HG03439 (cell line): ENCODE measurements around the gene SPEF1.

Experiments used
- ATAC-seq: cut with Tn5 transposase; IDR thresholded peaks from one replicate; pipeline ENCODE4 v1.9.1; 2021; ENCODE audit warnings: mild to moderate bottlenecking, moderate library complexity; ENCODE audit not compliant: unreplicated experiment

Gene SPEF1

DNA sequence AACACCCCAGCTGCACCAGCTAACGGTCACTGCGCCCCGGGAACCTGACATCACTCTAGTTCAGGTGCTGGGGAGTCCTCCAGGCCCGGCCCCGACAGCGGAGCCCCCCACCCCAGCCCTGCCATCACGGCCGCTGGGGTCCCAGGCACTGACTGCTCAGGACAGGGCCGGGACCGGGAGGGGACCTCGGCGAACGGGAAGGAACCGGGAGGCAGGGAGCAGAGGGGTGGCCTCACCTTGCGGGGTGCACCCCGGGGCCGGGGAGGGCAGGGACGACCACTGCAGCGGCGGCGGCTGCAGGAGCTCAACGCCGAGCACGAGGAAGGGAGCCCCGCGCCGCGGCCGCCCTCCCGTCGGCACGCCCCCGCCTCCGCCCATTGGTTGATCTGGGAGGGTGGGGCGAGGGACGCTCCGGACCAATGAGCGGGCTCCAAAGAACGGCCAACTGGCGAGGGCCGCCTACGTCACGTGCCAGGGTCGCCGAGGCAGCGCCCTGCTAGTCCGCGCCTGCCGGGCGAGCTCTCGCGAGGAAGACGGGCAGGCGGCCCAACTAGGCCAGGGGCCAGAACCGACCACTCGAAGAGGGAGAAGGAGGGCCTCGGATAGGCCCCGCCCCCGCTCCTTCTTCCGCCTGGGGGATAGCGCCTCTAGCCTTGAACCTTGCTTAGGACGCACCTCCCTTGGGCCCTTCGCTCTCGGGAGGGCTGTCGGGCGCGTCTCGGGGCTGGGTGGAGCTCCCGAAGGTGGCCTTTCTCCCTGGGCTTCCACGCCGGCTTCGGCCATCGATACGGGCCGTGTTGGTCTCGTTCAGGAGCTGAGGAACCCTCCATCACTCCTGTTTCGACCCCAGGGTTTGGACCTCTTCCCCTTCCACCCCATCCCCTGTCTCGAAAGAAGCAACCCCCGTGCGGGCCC is 13.6 kb downstream of the SPEF1 start, which contains the start of gene ADISSP:
Gene ADISSP, minus strand, starts transcription at position 327 of the 915 bp plus-strand sequence. CDS start 7,653 bp downstream, outside the sequence.
- peak; percentile 90 for ATAC-seq

DNA sequence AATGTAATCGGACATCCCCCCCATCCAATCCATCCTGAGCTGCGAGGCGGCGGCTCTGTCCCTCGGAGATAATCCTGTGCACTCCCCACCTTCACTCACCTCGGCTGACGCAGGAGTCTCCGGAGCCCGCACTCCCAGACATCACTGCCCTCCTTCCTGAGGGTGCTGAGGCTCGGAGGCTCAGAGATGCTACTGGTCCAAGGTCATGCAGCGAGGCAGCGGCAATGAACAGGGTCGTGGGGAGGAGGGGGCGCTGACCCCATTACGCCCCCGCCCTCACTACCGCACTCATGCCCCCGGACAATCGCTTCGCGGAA is 14.2 kb downstream of the SPEF1 start:
- ATAC-seq = no peak

DNA sequence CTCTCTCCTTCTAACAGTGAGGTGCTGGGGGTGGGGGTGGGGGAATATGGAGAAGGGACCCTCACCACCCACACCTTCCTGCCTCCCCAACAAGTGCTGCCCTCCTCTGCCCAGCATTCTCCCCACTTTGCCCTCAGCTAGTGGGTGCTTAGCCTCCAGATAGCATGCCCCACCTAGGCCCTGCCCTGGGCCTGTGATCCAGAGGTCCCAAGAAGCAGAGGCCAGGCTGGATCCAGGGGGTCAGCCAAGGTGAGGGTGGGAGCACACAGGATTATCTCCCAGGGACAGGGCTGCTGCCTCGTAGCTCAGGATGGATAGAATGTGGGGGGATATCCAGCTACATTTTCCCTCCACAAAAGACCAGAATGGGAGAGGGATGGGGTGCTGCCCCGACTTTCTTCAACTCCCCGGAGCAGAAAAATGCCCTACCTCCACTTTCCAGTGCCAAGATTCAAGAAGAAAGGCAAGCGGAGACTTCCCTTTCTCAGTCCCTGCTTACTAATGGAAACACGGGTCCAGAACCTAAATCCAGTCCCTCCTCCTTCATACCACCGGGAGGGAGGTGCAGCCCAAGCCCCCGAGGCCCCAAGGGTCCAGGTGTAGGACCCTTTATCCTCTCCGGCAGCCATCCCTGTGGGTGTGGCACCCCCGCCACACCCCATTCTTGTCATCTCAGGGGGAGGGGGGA is 14.7 kb downstream of the SPEF1 start:
- no peak for ATAC-seq

DNA sequence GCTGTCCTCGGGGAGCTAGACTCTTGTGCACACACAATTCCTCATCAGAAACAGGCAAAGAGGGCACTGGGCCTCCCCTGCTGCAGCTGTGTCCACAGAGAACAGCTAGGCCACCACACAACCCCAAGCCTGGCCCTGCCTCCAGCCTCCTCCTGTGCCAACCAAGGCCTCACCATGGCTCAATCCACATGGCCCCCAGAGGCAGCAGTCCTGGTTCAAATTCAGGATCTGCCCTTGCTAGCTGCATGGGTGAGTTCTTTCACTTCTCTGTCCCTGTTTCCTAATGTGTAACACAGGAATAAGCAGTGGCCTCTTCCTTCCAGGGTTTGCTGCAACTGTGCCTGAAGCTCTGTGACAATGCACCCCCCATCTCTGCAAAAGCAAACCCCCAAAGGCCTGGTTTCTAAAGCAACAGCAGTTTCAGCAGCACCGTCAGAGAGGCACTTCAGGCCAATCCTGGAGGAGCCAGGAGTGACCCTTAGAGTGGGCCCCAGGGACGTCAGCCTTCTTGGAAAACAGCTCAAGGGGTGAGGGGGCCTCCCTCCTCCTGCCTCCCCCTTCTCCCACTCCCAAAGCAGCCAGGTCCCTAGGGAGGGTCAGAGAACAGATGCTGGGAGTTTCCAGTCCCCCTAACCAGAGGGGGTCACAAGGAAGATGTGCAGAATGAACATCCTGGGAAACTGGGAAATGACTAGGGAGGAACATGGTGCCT is 15.9 kb downstream of the SPEF1 start:
- ATAC-seq = no peak

DNA sequence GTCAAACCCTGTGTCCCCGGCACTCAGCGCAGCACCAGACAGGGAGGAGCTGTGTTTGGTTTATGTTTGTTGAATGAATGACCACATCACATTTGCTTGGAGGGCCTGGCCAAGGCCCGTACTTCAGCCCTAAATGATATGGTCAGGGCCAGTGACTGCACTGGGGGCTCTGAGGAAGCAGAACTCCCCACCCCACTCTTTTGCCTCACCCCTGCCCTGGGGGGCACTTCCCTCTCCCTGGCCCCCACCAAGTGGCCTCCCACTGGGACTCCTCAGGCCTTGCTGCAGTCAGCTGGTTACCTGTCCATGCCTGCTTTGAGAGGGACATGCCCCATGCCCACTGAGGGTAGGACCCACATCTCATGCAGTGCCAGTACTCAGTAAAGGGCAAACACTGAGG is 16.6 kb downstream of the SPEF1 start:
- no peak for ATAC-seq

DNA sequence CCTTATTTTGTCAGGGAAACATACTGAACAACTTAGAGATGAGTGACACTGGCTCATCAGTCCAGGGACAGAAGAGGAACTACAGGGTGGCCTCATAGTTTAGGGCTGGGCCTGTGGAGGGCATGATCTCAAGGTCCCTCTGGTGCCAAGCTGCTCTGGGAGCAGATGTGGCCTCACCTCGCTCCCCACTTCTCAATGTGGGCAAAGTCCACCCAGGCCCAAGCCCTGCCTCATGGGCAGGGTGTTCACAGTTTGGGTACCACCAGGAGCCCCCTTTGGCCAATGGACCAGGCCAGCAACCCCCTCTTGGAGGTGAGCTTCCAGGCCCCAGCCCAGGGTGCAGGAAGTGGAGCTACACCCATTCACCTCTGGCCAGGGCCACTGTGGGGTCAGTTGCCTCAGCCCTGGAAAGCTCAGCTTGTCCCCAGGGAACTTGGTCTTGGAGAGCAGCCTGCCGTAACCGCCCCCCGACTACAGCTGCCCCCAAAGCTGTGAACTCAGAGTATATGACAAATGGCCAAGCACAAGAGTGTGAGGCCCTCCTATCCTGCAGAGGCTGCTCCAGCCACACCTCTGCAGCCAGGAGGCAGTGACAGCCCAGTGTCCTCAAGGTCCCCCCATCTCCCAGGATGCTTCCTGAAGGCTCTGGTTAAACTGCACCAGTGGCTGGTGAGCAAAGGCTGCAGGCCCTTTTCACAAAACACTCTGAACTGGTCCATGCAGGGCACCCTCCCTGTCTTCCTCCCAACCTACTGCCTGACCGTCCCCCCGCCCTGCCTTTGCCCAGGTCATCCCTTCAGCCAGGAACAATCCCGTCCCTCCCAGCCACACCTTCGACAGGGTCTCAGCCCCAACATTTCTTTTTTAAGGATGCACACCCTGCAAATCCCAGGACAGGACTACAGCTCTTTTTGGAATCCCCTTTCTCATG is 17.3 kb downstream of the SPEF1 start:
- ATAC-seq = no peak

DNA sequence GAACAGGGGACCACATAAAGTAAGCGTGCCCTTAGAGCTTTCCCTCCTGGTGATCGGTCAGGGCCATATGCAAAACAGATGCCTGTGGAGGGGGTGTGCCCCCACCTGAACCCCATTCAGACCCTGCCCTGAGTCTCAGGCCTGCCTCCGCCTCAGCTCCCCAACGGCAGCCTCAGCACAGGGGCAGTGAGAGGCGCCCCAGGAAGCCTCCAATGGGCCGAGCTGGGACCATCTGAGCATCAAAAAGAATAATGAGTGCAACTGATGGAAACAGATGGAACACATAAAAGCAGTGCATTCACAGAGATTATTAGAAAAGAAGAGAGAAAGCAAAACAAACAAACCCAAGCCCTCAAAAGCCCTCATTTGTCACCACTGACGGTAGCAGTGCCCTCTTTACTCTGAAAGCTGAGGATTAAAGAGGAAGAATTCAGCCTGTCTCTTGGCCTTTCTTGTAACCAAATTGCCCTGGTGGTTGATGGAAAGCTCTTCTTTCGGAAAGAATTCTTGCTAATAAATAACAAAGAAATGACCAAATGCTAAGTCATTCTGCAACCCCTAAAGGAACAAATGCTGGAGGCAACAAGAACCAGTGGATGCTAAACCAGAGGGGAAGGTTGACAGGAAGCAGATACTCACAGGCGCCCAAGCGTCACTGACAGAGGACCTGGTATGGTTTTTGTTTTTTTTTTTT is 20.4 kb downstream of the SPEF1 start:
- no peak for ATAC-seq

DNA sequence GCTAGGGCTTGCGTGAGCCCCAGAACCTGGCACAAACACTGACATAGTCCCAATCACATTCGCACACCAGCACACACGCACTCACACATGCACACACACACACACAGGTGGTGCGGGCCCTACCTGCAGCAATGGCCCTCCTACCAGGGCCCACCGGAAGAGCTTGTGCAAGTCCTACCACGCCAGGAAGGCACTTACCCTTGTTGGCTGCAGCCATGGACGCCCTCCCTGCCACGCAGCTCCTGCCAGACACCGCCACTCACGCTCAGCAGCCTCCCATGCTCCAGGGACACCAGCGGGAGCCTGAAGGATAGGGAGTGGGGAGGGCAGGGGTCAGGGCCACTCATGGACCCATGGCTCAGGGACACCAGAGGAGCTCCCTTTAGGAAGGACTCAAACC is 21.4 kb downstream of the SPEF1 start:
- no peak for ATAC-seq

DNA sequence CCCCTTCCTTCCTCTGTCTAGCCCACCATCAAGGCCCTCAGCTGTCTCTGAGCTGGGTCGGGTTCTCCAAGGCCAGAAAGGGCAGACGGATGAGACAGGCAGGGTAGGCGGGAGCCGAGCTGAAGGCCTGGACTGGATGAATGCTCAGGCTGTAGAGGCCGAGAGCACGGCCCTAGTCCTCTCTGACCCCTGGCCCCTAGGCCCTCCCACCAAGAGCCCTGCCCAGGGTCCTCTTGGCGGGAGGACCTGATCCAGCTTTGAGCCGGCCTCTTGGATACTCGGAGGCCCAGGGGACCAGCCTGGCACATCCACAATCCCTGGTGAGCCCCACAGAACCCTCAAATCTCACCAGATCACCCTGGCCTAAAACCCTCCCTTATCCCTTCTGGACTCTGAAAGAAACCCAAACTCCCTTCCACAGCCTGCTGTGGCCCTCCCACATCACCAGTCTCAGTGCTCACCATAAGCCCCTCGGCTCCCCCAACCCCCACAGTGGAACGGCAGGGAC is 21.9 kb downstream of the SPEF1 start:
- no peak for ATAC-seq

DNA sequence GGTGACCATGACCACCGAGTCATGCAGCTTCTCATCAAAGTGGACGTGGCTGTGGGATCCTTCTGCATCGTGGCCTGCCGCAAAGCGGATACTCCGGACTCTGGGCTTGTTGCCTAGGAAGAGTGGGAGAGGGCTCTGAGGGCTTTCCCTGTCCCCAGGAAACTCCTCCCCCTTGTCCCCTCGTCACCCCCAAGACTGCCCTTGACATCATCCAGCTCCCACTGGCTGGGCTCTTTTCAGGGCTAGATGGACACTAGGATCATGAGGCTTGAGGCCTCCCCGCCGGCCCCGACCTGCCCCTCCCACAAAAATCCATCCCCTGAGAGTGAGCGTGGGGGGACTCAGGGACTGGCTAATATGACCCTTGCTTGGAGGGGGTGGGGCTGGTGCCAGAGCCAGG is 22.7 kb downstream of the SPEF1 start:
- no peak for ATAC-seq

DNA sequence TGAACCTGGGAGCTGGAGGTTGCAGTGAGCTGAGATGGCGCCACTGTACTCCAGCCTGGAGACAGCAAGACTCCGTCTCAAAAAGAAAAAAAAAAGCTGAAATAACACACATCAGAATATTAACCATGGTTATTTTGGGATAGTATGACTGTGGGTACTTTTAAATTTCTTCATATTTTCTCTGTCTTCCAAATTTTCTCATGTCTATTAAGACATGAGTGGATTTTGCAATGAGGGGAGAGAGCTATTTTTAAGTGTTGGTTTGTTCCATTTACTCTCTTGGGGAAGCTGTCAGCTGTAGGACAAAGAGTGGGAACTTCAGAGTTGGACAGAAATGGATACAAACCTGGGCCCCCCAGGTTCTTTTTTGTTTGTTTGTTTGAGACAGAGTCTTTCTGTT is 24.0 kb downstream of the SPEF1 start:
- ATAC-seq = no peak

DNA sequence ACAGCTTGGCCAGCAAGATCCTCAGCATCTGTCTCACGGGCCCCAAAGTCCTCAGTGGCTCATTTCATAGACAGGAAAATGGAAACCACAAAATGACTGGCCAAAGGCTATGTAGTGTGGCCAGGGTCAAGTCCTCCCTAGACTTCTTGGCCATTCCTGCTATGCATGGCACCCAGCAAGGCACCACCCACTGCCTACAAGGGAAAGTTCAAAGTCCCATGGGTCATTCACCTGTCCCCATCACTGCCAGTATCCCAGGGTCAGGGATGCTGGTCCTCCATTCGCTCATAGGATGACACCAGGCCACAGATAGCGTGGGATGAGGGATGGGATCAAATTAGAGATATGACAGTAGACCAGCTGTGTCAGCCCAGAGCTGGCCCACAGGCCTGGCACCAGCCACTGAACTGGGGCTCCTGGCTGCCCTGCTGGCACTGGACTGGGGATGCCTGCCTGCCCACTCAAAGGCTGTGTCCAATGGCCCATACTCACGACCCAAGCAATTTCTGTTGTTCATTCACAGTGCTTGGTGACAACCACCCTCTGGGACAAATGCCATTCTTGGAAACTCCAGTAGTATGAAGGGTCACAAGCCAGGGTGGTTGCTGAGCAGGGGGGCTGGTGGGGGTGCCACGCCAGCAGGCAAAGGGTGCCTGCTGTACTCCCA is 25.3 kb downstream of the SPEF1 start:
- ATAC-seq = no peak

DNA sequence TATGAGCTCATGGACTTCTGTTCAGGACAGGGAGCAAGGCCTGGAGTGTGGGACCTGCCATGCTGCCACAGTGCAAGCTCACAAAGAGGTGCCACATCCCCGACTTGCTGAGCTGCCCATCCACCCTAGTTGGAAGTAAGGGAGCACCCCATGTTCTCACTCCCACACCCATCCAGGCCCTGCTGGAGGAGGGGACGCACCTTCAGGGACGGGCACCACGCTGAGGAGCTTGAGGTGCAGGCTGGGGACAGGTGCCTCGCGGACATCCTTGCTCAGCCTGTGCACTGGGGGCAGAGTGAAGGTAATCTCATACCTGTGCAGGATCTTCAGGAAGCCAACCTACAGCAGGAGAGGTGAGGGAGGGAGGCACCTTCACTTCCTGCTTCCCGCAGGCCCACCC is 26.0 kb downstream of the SPEF1 start:
- ATAC-seq = no peak

DNA sequence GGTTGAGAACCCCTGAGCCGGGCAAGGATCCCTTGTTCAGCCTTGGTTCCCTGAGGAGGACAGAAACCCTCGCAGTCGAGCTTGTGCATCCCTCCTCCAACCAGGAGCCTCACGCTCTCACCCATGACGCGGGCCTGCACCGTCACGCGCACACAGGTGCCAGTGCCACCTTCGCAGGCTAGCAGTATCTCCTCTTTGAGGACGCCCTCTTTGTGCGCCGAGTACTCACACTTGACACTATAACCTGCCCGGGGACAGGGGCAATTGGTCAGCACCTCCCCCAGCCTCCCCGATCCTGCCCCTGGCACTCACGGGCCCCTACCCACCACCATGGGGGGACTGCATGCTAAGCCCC is 27.0 kb downstream of the SPEF1 start:
- no peak for ATAC-seq

DNA sequence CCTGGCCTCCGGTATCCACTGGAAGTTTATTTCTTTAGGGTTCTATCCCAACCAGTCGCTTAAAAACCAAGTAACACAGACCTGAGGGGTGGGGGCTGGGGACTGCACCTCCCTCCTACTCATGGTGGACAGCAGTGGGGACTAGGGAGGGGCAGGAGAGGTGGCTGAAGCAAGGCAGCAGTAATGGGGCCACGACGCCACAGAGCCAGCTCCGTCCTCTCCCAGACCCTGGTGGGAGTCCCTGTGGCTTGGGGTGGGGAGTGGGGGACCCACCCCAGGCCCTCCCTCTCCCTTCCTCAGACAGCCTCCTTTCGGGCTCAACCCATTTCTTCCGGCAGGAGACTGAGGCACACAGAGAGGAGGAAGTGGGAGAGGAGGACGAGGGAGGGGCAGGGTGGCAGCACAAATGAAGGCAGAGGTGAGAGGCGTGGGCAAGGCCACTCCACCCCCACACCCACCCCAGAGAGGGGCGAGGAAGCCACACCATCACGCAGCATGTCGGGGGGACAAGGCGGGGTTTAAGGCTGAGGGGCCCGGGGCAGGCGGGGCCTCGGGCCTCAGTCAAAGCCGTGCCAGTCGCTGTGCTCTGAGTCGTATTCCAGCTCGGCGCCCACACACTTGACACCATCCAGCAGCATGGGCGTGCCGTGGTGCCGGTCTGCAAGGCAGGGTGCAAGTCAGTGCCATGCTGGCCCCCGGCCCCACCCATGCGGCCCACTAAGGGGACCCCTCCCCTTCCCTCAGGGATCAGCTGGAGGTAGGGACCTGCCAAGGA is 27.6 kb downstream of the SPEF1 start:
- no peak for ATAC-seq

DNA sequence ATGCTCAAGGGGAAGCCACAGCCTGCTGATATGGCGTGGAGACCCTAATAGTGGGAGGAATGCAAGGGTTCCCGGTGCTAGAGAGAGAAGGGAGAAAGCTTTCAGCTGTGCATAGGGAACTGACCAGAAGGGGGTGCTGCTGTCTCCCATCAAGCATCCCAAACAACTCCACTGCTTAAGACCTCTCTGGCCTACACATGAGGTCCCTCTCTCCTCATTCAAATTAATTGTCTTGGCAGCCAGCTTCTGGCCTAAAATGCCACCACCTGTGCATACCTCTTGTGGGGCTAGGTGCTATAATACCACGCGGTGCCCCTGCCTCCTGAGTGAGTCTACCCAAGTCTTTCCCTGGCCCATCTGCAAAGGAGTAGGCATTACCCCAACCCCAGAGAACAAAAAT is 28.1 kb downstream of the SPEF1 start:
- no peak for ATAC-seq

DNA sequence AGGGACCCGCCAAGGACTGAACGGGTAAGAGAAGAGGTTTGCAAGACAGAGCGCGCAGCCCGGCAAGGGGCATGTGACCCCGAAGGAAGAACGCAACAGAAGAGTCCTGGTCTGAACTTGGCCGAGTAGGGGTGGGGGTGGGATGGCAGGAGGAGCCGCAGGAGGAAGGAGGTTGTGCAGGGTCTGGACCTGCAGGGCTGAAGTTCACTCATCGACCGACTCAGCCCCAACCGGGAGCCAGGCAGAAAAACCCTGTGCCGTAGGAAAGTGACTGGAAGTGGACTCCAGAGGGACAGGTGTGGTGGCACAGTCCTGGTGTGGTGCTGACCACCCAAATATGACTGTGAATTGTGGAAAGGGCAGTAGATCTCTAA is 28.9 kb downstream of the SPEF1 start:
- no peak for ATAC-seq

DNA sequence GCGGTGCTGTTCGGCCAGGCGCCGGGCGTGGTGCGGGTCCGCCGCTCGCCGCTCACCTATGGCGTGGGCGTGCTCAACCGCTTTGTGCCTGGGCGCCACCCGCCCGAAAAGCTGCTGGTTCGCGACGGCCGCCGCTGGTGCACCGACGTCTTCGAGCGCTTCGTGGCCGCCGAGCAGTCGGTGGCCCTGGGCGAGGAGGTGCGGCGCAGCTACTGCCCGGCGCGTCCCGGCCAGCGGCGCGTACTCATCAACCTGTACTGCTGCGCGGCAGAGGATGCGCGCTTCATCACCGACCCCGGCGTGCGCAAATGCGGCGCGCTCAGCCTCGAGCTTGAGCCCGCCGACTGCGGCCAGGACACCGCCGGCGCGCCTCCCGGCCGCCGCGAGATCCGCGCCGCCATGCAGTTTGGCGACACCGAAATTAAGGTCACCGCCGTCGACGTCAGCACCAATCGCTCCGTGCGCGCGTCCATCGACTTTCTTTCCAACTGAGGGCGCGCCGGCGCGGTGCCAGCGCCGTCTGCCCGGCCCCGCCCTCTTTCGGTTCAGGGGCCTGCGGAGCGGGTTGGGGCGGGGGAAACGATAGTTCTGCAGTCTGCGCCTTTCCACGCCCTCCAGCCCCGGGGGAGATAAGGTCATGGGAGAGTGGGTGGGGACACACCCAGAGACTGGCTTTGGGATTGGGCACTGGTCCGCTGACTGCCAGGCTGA is 29.4 kb downstream of the SPEF1 start:
- ATAC-seq = no peak
